ENCODE data around the gene SHTN1.

The SHTN1 gene

DNA sequence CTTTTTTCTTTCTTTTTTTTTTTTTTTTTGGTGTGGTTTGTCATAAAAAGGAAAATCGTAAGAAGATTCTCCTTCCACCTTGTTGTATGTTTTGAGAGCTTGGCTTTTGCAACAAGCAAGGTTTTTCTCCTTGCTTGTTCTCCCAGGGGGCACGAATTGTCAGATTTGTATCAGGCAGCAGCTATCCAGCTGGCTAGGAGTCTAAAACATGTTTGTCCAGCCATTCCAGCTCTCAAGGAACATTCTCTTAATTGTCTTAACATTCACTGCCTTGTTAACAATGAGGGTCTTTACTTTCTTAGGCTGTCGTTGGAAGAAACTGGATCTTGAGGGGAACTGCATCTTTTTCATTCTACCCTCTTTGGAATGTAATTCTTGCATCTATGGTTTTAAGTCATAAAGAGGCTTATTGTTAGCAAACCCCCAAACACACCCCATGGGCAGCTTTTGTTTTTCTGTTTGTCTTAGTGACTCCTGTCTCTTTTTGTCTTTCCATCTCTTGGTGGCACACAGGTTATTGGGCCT lies 14.6 kb downstream of the SHTN1 start:
- no peak for DNase-seq (ENCODE audit: low read depth, low spot score)
- TF ChIP-seq, protein P1, sequence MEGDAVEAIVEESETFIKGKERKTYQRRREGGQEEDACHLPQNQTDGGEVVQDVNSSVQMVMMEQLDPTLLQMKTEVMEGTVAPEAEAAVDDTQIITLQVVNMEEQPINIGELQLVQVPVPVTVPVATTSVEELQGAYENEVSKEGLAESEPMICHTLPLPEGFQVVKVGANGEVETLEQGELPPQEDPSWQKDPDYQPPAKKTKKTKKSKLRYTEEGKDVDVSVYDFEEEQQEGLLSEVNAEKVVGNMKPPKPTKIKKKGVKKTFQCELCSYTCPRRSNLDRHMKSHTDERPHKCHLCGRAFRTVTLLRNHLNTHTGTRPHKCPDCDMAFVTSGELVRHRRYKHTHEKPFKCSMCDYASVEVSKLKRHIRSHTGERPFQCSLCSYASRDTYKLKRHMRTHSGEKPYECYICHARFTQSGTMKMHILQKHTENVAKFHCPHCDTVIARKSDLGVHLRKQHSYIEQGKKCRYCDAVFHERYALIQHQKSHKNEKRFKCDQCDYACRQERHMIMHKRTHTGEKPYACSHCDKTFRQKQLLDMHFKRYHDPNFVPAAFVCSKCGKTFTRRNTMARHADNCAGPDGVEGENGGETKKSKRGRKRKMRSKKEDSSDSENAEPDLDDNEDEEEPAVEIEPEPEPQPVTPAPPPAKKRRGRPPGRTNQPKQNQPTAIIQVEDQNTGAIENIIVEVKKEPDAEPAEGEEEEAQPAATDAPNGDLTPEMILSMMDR (IDR thresholded peaks at IDR 0.05; ENCODE audit: insufficient read depth, low read length, missing control alignments), result no peak
- POLR2A ChIA-PET, result no interaction called here
- no peak overlapping the region for H3K4me3 ChIP-seq (ENCODE audit: low read depth, low read length)
- CTCF ChIA-PET, result no interaction called here

DNA sequence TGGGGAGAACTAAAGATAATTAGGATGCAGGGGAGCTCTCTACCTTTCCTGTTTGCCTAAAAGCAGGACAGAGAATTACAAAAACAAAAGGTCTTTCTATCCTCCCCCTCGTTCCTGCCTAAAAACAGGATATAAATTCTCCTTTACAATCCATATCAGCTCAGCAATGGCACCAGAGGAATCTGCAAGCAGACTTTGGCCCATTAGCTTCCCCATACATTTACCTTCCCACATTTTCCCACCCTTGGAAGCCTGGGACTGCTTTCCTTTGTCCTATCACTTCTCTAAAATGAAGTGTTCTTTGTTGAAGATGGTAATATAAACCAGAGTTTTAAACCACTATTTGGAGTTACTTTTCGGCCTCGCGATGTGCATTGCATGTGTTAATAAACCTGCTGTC lies 15.5 kb downstream of the SHTN1 start:
- DNase-seq (ENCODE audit: low read depth, low spot score), result no peak
- TF ChIP-seq, protein P1 (IDR thresholded peaks at IDR 0.05; ENCODE audit: insufficient read depth, low read length, missing control alignments), result no peak
- ChIA-PET POLR2A (no interaction called here), CTCF (no interaction called here)
- H3K4me3 ChIP-seq (ENCODE audit: low read depth, low read length), result no peak overlapping the region

DNA sequence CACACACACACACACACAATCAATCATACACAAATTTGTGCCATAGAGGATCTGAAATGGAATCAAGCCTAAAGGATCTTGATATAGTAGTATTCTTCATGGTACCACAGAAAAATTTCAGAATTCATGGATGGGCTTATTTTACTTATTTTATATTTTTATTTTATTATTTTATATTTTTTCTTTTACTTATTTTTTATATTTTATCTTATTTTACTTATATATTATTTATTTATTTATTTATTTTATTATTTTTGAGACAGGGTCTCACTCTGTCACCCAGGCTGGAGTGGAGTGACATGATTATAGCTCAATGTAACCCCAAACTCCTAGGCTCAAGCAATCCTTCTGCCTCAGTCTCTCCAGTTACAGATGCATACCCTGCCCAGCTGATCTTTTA lies 16.7 kb downstream of the SHTN1 start:
- ChIA-PET POLR2A (no interaction called here), CTCF (no interaction called here)
- H3K4me3 ChIP-seq (ENCODE audit: low read depth, low read length), result no peak overlapping the region
- no peak for DNase-seq (ENCODE audit: low read depth, low spot score)
- TF ChIP-seq, protein P1 (IDR thresholded peaks at IDR 0.05; ENCODE audit: insufficient read depth, low read length, missing control alignments), result no peak

DNA sequence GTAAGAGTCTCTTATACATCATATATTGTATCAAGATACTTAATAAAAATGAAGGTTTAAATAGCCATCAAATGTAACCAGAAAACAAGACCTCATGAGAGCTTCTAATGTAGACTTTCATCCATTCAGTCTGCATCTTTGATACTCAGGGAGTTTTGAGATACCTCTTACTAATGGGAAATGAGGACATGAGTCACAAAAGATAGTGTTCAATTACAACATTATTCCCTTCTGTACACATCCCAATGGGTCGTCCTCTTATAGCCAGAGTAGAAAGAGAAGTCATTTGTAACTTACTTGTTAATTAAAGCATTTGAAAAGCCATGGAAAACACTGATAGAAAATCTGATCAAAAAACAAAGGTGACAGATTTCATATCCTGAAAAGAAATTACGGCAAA lies 19.4 kb downstream of the SHTN1 start:
- TF ChIP-seq, protein P1 (IDR thresholded peaks at IDR 0.05; ENCODE audit: insufficient read depth, low read length, missing control alignments), result no peak

DNA sequence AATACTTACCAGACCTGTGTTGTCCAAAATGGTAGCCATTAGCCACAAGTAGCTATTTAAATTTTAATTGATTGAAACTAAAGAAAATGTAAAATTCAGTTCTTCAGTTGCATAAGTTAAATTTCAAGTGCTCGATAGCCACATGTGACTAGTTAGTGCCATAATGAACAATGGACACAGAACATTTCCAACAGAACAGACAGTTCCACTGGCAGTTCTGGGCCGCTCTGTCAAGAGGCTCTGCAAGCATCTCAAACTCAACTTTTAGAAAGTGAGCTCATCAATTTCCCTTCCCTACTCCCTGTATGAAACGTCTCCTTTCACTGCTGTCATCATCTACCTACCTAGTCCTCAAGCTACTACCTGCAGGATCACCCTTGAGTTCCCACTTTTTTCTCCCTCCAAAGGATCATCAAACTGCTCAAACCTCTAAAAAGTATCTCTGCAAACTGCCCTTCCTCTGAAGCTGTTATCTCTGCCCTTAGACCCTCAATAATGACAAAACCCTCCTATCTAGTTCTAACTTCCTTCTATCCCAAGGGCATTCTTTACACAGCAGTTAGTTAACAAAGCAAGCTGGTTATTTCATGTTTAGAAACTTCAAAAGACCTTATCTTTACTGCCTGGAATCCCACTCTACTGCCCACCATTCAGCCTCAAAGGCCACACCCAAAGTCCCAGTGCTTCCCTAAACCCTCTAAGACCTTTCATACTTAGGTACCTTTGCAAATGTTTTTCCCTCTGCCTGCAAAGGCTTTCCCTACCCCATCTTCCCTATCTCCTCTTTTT lies 20.6 kb downstream of the SHTN1 start:
- ChIA-PET POLR2A (no interaction called here), CTCF (interaction anchor here (0.6 kb wide), 1 partner anchor 189 kb away, joined by 3 read pairs; no protein-coding TSS in a partner anchor)
- DNase-seq (ENCODE audit: low read depth, low spot score), result no peak
- TF ChIP-seq, protein P1 (IDR thresholded peaks at IDR 0.05; ENCODE audit: insufficient read depth, low read length, missing control alignments), result no peak
- H3K4me3 ChIP-seq (ENCODE audit: low read depth, low read length), result no peak overlapping the region

More for the DNA sequence above, 19.4 kb downstream of the SHTN1 start:
- POLR2A ChIA-PET, result no interaction called here
- DNase-seq (ENCODE audit: low read depth, low spot score), result no peak
- no peak overlapping the region for H3K4me3 ChIP-seq (ENCODE audit: low read depth, low read length)
- CTCF ChIA-PET, result interaction anchor here (0.6 kb wide), 1 partner anchor 19 kb away, joined by 4 read pairs; the partner anchor contains the start of gene SHTN1

DNA sequence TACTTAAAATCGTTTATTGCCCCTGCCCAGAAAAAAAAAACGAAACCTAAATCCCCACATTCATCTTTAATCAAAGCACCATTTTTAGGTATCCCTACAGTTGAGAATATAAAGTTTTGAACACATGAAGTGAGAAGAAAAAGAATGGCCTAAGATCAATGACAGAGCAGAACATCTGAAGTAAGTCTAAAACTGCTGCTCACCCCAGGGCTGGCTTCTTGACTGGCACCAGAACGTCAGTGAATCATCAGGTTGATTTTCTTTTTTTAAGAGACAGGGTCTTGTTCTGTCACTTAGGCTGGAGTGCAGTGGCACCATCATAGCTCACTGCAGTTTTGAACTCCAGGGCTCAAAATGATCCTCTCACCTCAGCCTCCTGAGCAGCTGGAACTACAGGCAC lies 24.9 kb downstream of the SHTN1 start:
- H3K4me3 ChIP-seq (ENCODE audit: low read depth, low read length), result no peak overlapping the region
- DNase-seq (ENCODE audit: low read depth, low spot score), result no peak
- ChIA-PET CTCF (no interaction called here), POLR2A (no interaction called here)
- TF ChIP-seq, protein P1 (IDR thresholded peaks at IDR 0.05; ENCODE audit: insufficient read depth, low read length, missing control alignments), result no peak
